ENCODE measurements around the gene TNXB. TPM values are rescaled to one million over a fixed set of nuclear protein-coding genes. Genes with fewer than 3 reads are reported as not detected.

Gene TNXB
- total RNA-seq, 1 donor, result 2.8 TPM

GRCh38 chr6:32087574-32088486 is 21.3 kb downstream of the TNXB start:
- H3K27me3 ChIP-seq (ENCODE audit: insufficient read depth, low read length), result peaks cover 14% of the 10 kb centered on the region
- H3K9me3 ChIP-seq (ENCODE audit: low read depth, low read length), result no peaks in the 10 kb centered on the region
- H3K4me1 ChIP-seq (ENCODE audit: insufficient read depth, low read length), result no peaks in the 10 kb centered on the region
- no peak overlapping the region for H3K4me3 ChIP-seq (ENCODE audit: low read length)

GRCh38 chr6:32086661-32087573 is 22.2 kb downstream of the TNXB start:
- Histone ChIP-seq H3K9me3 (ENCODE audit: low read depth, low read length) (no peaks in the 10 kb centered on the region), H3K27me3 (ENCODE audit: insufficient read depth, low read length) (peaks cover 14% of the 10 kb centered on the region), H3K4me1 (ENCODE audit: insufficient read depth, low read length) (no peaks in the 10 kb centered on the region), H3K4me3 (ENCODE audit: low read length) (no peak overlapping the region)

- Histone ChIP-seq H3K9me3 (ENCODE audit: low read depth, low read length) (no peaks in the 10 kb centered on the region), H3K27me3 (ENCODE audit: insufficient read depth, low read length) (peaks cover 14% of the 10 kb centered on the region), H3K4me3 (ENCODE audit: low read length) (no peak overlapping the region), H3K4me1 (ENCODE audit: insufficient read depth, low read length) (no peaks in the 10 kb centered on the region)
These were observed 23.2 kb downstream of the TNXB start for GRCh38 chr6:32085759-32086459.

GRCh38 chr6:32084780-32085179 is 24.4 kb downstream of the TNXB start:
- Histone ChIP-seq H3K9me3 (ENCODE audit: low read depth, low read length) (no peaks in the 10 kb centered on the region), H3K4me1 (ENCODE audit: insufficient read depth, low read length) (no peaks in the 10 kb centered on the region), H3K27me3 (ENCODE audit: insufficient read depth, low read length) (peaks cover 14% of the 10 kb centered on the region), H3K4me3 (ENCODE audit: low read length) (no peak overlapping the region)

- H3K27me3 ChIP-seq (ENCODE audit: insufficient read depth, low read length), result peaks cover 14% of the 10 kb centered on the region
- no peak overlapping the region for H3K4me3 ChIP-seq (ENCODE audit: low read length)
These were observed 25.0 kb downstream of the TNXB start for GRCh38 chr6:32083812-32084768.

GRCh38 chr6:32082935-32083334 is 26.2 kb downstream of the TNXB start:
- Histone ChIP-seq H3K9me3 (ENCODE audit: low read depth, low read length) (no peaks in the 10 kb centered on the region), H3K4me3 (ENCODE audit: low read length) (no peak overlapping the region), H3K4me1 (ENCODE audit: insufficient read depth, low read length) (no peaks in the 10 kb centered on the region), H3K27me3 (ENCODE audit: insufficient read depth, low read length) (peaks cover 14% of the 10 kb centered on the region)

More at GRCh38 chr6:32083812-32084768, 25.0 kb downstream of the TNXB start:
- H3K4me1 ChIP-seq (ENCODE audit: insufficient read depth, low read length), result no peaks in the 10 kb centered on the region
- no peaks in the 10 kb centered on the region for H3K9me3 ChIP-seq (ENCODE audit: low read depth, low read length)

GRCh38 chr6:32082478-32082877 is 26.7 kb downstream of the TNXB start:
- Histone ChIP-seq H3K4me1 (ENCODE audit: insufficient read depth, low read length) (no peaks in the 10 kb centered on the region), H3K9me3 (ENCODE audit: low read depth, low read length) (no peaks in the 10 kb centered on the region), H3K27me3 (ENCODE audit: insufficient read depth, low read length) (peaks cover 14% of the 10 kb centered on the region), H3K4me3 (ENCODE audit: low read length) (no peak overlapping the region)

GRCh38 chr6:32081168-32081990 is 27.8 kb downstream of the TNXB start:
- Histone ChIP-seq H3K9me3 (ENCODE audit: low read depth, low read length) (no peaks in the 10 kb centered on the region), H3K27me3 (ENCODE audit: insufficient read depth, low read length) (peaks cover 6% of the 10 kb centered on the region), H3K4me1 (ENCODE audit: insufficient read depth, low read length) (no peaks in the 10 kb centered on the region), H3K4me3 (ENCODE audit: low read length) (no peak overlapping the region)

GRCh38 chr6:32079566-32080290 is 29.4 kb downstream of the TNXB start:
- H3K4me1 ChIP-seq (ENCODE audit: insufficient read depth, low read length), result no peaks in the 10 kb centered on the region
- H3K4me3 ChIP-seq (ENCODE audit: low read length), result no peak overlapping the region
- H3K27me3 ChIP-seq (ENCODE audit: insufficient read depth, low read length), result no peaks in the 10 kb centered on the region
- no peaks in the 10 kb centered on the region for H3K9me3 ChIP-seq (ENCODE audit: low read depth, low read length)

- Histone ChIP-seq H3K9me3 (ENCODE audit: low read depth, low read length) (no peaks in the 10 kb centered on the region), H3K4me3 (ENCODE audit: low read length) (no peak overlapping the region), H3K4me1 (ENCODE audit: insufficient read depth, low read length) (no peaks in the 10 kb centered on the region), H3K27me3 (ENCODE audit: insufficient read depth, low read length) (no peaks in the 10 kb centered on the region)
These were observed 32.8 kb downstream of the TNXB start for GRCh38 chr6:32076321-32076809.

- H3K4me1 ChIP-seq (ENCODE audit: insufficient read depth, low read length), result no peaks in the 10 kb centered on the region
- no peaks in the 10 kb centered on the region for H3K9me3 ChIP-seq (ENCODE audit: low read depth, low read length)
- H3K27me3 ChIP-seq (ENCODE audit: insufficient read depth, low read length), result no peaks in the 10 kb centered on the region
- no peak overlapping the region for H3K4me3 ChIP-seq (ENCODE audit: low read length)
These were observed 33.4 kb downstream of the TNXB start for GRCh38 chr6:32075781-32076180.

GRCh38 chr6:32074996-32075532 is 34.1 kb downstream of the TNXB start:
- H3K27me3 ChIP-seq (ENCODE audit: insufficient read depth, low read length), result no peaks in the 10 kb centered on the region
- H3K9me3 ChIP-seq (ENCODE audit: low read depth, low read length), result no peaks in the 10 kb centered on the region
- H3K4me1 ChIP-seq (ENCODE audit: insufficient read depth, low read length), result no peaks in the 10 kb centered on the region
- H3K4me3 ChIP-seq (ENCODE audit: low read length), result no peak overlapping the region
